NCI-H2196 (cell line): Measurements from ENCODE around the gene CHST11.
A peak's percentile ranks its signal among the peaks of the same experiment; 100 is the strongest.
"Not testable (repeated sequence)": the region's sequence is repeated elsewhere in the genome, so short reads cannot be mapped to it uniquely, and the experiment has no call there.

ENCODE experiments used
- DNase-seq: peaks from one replicate; lab custom pipeline; 2025; ENCODE audit not compliant: unreplicated experiment; lab: John Stamatoyannopoulos, UW

CHST11 gene

DNA sequence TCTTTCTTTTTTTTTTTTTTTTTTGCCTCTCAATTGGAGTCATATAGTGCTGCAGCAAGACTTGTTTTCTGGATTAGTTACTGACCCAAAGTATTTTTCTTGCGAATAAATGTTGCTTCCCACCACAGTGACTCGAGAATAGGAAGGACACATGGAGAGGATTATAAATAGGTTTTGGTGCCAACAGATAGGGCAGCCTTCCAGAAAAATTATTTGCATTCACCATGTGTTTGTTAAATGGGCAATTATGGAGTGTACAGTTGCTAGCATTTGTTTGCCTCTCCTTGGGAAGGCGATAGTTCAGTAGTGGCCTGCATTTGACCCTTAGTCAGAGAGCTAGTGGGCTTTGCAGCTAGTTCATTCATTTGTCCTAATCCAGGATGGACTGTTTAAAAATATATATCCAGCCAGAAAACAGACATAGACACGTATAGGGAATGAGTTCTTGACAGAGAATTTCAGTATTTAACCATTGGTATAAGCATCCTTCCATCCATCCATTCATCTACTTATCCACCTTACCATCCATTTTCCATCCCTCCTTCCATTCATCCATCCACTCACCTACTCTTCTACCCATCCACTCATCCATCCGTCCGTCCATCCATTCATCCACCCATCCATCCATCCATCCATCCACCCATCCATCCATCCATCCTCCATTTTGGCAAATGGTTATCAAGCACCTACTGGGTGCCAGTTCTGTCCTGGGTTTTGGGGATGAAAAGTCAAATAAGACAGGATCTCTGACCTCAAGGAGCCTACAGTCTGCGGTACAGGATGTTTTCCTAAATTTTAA, 67.5 kb downstream of the CHST11 start:
- DNase-seq = peak; percentile 48

GRCh38 chr12:104526320-104526719, 69.6 kb downstream of the CHST11 start:
- no peak for DNase-seq

DNA sequence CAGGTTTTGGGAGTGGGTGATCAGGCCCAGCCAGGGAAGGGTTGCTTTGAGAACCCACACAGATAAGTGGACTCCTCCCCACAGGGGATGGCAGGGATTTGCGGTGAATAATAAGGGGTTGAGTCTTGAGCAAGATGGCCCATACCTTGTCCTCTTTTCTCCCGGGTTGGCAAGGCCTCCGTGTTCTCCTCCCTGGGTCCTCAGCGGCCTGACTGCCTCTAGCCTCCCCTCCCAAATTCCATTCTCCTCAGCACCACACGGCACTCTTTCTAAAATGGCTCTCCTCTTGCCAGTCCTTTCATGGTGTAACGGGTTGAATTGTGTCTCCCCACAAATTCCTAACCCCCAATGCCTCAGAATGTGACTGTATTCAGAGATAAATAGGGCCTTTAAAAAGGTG, 70.0 kb downstream of the CHST11 start:
- DNase-seq = no peak

DNA sequence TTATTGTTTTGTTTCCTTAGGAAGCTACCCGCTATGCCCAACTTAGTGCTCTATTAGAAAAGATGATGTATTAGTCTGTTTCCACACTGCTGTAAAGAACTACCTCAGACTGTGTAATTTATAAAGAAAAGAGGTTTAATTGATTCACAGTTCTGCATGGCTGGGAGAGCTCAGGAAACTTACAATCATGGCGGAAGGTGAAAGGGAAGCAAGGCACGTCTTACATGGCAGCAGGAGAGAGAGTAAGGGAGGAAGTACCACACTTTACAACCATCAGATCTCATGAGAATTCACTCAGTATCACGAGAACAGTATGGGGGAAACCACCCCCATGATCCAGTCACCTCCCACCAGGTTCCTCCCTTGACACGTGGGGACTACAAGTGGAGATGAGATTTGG, 70.9 kb downstream of the CHST11 start:
- not testable (repeated sequence) for DNase-seq

DNA sequence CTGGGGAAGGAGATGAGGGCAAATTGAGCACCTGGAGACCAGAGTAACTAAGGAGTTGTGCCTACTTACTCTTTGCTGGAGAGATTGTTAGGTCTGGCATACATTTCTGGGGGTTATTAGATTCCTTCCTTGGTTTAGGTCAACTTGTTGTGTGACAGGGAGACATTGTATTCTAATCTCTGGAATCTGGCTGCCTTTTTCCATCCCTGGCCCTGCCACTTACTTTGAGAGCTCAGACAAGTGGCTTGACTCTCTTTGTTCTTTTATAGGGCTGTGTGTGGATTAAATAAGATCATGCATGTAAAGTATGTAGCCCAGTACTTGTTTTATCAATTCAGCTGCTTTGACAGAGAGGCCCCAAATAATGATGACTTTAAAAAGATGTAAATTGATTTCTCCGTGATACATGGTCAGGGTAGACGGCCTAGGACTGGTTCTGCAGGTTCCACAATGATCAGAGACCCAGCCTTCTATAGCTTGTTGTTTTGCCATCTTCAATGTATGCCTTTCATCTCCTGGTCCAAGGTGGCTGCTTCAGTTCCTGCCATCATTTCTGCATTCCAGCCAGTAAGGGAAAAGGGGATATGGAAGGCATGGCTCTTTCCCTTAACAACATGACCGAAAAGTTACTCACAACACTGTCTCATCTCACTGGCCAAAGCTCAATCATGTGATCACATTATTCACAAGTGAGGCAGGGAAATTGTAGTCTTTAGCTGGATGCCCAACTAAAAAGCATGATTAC, 72.6 kb downstream of the CHST11 start:
- no peak for DNase-seq

DNA sequence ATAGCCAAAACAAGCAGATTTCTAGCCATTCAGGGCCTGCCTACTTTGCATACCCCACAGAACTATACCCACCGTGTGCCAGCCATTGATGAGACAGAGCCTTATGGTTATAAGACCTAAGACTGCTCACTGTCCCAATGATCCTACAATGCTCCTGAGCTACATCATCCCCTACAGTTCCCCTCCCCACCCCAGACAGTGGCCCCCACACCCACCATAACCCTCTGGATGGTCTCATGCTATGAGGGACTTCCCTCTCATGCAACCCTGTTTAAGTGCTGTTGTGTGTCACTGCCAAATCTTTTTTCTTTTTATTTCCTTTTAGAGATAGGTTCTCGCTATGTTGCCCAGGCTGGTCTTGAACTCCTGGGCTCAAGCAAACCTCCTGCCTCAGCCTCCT, 75.9 kb downstream of the CHST11 start:
- no peak for DNase-seq

GRCh38 chr12:104533134-104533533, 76.4 kb downstream of the CHST11 start:
- no peak for DNase-seq

- no peak for DNase-seq
These were observed 77.6 kb downstream of the CHST11 start for GRCh38 chr12:104534162-104534856.

GRCh38 chr12:104534857-104535248, 78.1 kb downstream of the CHST11 start:
- DNase-seq = no peak

DNA sequence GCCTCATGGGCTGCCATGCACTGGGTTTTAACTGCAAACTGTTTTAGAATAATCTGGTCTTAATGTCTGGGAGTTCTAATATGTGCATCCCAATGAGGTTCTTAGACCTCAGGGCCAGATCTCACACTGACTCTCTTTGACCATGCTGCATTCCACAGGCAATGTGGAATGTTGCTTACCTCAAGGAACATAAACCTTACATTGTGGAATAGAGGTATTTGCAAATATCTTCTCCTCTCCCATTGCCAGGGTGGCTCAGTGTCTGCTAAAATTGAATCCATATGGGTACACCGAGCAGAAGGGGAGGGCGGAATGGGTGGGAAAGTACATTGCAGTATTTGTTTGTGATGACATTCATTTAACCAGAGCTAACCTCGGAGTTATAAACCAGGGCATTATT, 78.6 kb downstream of the CHST11 start:
- DNase-seq = no peak

DNA sequence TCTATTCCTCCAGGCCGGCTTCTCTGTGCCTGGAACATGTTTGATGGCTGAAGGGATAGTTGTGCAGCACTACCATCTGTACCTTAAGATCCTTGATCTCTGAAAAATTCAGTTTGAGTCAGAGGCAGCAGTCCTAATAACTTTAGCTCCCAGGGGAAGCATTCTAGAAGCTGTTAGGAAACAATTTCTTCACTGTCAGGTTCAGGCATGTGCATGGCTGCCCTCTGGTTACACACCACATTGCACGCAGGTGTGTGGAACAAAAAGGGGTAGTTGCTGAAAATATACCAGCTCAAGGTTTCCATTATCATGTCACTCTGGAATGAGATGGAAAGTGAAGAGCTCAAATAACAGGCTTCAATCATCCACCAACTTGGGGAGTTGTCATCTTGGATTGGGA, 80.1 kb downstream of the CHST11 start:
- DNase-seq = no peak

DNA sequence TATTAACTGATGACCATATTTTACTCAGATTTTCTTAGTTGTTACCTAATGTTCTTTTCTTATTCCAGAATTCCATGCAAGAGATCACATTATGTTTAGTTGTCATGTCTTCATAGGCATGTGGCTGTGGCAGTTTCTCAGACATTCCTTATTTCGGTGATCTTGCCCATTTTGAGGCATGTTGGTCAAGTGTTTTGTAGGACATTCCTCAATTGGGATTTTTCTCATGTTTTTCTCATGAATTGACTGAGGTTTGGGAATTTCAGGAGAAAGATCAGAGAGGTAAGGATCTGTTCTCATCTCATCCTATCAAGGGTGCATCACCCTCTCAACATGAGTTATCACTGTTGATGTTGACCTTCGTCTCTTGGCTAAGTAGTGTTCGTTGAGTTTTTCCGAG, 81.3 kb downstream of the CHST11 start:
- DNase-seq = no peak

GRCh38 chr12:104538891-104539462, 82.2 kb downstream of the CHST11 start:
- DNase-seq = no peak

DNA sequence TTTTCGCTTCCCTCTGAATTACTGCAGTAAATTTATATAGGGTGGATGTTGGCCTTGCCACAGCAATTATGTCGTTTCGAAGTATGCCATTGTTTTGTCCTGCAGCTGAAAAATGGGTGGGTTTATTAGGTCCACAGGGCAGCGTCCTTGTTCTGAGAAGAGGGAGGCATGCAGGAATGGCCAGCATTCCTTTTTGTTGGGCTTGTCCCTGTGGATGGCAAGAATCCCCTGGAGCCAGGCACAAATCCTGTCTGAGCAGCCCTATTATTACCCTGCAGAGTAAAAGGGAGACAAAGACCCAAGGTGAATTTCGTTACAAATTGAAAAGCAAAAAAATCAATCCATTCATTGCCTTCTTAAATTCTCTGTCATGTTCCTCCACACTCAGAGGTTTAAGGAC, 88.1 kb downstream of the CHST11 start:
- no peak for DNase-seq

DNA sequence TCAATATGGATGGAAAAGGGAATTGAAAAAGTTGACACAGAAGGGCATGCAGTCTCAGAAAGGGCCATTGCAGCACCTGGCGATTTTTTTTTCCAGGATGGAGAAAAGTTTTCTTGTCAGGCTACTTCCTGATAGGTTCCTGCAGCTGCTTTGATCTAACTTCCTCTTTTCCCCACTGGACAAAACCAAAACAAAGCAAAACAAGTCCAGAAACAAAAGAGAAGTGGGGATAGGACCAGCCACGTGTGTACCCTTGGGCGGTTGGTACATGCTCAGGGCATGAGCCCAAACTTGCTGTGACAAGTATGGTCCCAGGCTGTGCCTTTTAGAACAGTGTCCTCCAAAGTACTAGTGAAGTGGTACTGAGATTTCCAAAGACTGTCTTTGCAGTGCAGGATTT, 89.8 kb downstream of the CHST11 start:
- no peak for DNase-seq

- DNase-seq = no peak
These were observed 90.5 kb downstream of the CHST11 start for GRCh38 chr12:104547235-104547634.

DNA sequence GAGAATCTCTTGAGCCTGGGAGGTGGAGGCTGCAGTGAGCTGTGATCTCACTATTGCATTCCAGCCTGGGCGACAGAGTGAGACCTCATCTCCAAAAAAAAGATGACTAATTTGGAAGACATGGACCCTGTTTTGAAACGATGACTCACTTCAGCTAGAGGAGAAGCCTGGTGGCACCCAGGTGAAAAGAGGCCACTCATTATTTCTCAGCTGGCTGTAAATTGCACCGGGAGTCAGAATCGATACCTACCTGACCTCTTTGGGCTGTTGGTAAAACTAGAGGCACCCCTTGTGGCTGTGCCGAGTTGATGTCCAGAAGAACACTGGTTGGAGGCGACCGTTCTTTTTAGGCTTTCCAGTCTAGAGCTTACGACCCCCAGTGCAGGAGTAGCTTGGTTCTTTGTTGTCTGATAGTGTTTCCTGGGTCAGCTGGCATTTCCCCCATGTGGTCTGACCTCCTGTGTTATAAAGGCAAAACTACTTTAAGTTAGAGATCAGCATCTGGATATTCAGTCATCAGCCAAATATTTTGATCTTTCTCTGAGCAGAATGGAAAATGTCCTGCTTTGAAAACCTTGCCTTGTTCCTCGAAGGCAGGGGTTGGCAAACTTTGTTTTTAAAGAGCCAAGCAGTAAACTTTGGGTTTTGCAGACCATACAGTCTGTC, 93.2 kb downstream of the CHST11 start:
- DNase-seq = no peak

DNA sequence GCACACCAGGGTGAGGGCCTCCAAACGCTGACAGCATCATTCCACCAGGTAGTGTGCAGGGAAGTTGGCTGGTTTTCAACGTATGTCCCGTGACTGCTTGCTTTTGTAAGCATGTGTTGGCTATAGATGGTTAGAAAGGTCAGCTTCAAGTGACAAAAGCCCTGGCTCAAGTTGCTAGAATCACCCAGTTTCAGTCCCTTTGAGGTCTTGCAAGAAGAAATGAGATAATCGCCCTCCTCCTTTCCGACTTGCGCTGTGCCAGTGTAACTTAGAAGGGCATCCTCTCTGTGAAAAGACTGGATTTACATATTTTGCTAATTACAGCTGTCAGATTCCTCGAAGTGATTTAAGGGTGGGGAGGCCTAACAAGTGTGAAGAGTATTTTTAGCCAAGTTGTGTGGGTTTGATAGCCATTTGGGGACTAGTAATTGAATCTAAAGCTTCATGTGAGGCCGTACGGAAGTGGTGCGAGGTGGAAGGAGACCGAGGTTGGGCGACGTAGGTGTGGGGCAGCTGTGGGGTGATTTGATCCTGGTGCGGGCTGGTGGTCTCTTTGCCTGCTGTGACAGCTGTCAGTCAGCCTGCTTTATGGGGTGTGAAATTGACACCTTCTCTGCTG, 94.7 kb downstream of the CHST11 start:
- DNase-seq = no peak

DNA sequence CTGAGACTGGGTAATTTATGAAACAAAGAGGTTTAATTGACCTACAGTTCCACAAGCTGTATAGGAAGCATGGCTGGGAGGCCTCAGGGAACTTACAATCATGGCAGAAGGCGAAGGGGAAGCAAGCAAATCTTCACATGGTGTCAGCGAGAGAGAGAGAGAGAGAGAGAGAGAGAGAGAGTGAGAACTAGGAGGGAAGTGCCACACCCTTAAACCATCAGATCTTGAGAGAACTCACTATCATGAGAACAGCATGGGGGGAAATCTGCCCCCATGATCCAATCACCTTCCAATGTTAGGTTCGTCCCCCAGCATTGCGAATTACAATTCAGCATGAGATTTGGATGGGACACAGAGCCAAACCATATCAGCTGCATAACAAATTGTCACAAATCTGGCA, 96.7 kb downstream of the CHST11 start:
- no peak for DNase-seq

GRCh38 chr12:104555648-104556047, 98.9 kb downstream of the CHST11 start:
- DNase-seq = peak; percentile 77
